ENCODE results near the gene NMNAT3.

Gene NMNAT3

GRCh38 chr3:139523718-139524117 lies 154.1 kb downstream of the NMNAT3 start:
- Histone ChIP-seq H3K4me1 (ENCODE audit: insufficient read depth, low read length, severe bottlenecking) (no peaks in the 10 kb centered on the region), H3K9me3 (ENCODE audit: low read length) (no peaks in the 10 kb centered on the region), H4K20me1 (ENCODE audit: insufficient read depth, low read length) (no peaks in the 10 kb centered on the region), H3F3A (ENCODE audit: insufficient read depth, low read length) (no peaks in the 10 kb centered on the region), H2AFZ (ENCODE audit: low read length) (no peak overlapping the region), H3K9me2 (ENCODE audit: low read depth, low read length) (no peaks in the 10 kb centered on the region), H3K27me3 (ENCODE audit: insufficient read depth, low read length) (no peaks in the 10 kb centered on the region), H3K79me2 (ENCODE audit: insufficient read depth, low read length) (no peaks in the 10 kb centered on the region), H3K4me3 (ENCODE audit: low read depth, low read length, poor library complexity, severe bottlenecking) (no peak overlapping the region), H3K27ac (ENCODE audit: low read depth, low read length, poor library complexity, severe bottlenecking) (no peak overlapping the region), H3K9ac (ENCODE audit: low read length) (no peak overlapping the region), H3K4me2 (ENCODE audit: low read length) (no peak overlapping the region), H3K36me3 (ENCODE audit: insufficient read depth, low read length) (no peaks in the 10 kb centered on the region)
- TF ChIP-seq, protein P1, sequence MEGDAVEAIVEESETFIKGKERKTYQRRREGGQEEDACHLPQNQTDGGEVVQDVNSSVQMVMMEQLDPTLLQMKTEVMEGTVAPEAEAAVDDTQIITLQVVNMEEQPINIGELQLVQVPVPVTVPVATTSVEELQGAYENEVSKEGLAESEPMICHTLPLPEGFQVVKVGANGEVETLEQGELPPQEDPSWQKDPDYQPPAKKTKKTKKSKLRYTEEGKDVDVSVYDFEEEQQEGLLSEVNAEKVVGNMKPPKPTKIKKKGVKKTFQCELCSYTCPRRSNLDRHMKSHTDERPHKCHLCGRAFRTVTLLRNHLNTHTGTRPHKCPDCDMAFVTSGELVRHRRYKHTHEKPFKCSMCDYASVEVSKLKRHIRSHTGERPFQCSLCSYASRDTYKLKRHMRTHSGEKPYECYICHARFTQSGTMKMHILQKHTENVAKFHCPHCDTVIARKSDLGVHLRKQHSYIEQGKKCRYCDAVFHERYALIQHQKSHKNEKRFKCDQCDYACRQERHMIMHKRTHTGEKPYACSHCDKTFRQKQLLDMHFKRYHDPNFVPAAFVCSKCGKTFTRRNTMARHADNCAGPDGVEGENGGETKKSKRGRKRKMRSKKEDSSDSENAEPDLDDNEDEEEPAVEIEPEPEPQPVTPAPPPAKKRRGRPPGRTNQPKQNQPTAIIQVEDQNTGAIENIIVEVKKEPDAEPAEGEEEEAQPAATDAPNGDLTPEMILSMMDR (IDR thresholded peaks at IDR 0.05; ENCODE audit: low read length) = no peak
- no peak for TF ChIP-seq EZH2 (IDR thresholded peaks at IDR 0.05; ENCODE audit: borderline replicate concordance, low read length)

DNA sequence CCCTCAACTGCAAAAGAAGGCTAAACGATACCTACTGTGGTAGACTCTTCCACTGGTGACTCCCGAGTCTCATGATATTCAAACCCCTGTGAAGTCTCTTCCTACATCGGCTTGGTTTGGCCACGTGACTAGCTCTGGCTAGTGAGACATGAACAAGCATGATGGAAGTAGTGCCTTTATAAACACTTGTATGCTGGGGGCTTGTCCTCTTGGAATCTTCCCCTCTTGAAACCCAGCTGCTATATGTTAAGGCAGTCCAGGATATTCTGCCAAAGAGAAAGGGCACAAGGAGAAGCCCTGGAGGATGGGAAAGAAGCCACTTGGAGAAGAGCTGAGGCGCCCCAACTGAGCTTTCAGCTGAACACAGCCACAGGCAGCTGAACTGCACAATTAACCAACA lies 154.6 kb downstream of the NMNAT3 start:
- Histone ChIP-seq H3K9ac (ENCODE audit: low read length) (no peak overlapping the region), H3K9me3 (ENCODE audit: low read length) (no peaks in the 10 kb centered on the region), H3K4me1 (ENCODE audit: insufficient read depth, low read length, severe bottlenecking) (no peaks in the 10 kb centered on the region), H3K36me3 (ENCODE audit: insufficient read depth, low read length) (no peaks in the 10 kb centered on the region), H2AFZ (ENCODE audit: low read length) (no peak overlapping the region), H3K27me3 (ENCODE audit: insufficient read depth, low read length) (no peaks in the 10 kb centered on the region), H3K27ac (ENCODE audit: low read depth, low read length, poor library complexity, severe bottlenecking) (no peak overlapping the region), H3K9me2 (ENCODE audit: low read depth, low read length) (no peaks in the 10 kb centered on the region), H3K4me3 (ENCODE audit: low read depth, low read length, poor library complexity, severe bottlenecking) (no peak overlapping the region), H4K20me1 (ENCODE audit: insufficient read depth, low read length) (no peaks in the 10 kb centered on the region), H3F3A (ENCODE audit: insufficient read depth, low read length) (no peaks in the 10 kb centered on the region), H3K79me2 (ENCODE audit: insufficient read depth, low read length) (no peaks in the 10 kb centered on the region), H3K4me2 (ENCODE audit: low read length) (no peak overlapping the region)
- TF ChIP-seq, protein P1 (IDR thresholded peaks at IDR 0.05; ENCODE audit: low read length) = no peak
- TF ChIP-seq EZH2 (IDR thresholded peaks at IDR 0.05; ENCODE audit: borderline replicate concordance, low read length) = no peak

DNA sequence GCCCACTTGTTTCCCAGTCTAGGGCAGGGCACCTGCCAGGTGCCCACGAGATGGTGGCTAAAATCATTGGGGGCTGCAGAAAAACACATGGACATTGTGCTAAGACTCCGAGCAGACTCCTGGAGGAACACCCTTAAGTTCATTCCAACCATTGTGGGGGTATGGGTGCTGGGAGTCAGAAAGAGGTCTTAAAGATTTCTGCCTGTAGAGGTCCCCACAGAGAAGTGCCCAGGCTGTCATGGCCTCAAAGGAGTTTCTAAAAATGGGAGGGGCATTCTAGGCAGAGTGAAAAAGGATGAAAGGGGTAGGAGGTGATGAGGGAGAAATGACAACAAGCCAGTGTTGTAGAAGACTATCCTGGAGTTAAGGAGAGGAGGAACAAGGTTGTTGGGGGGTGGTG lies 155.4 kb downstream of the NMNAT3 start:
- H3F3A ChIP-seq (ENCODE audit: insufficient read depth, low read length) = no peaks in the 10 kb centered on the region
- H3K9me2 ChIP-seq (ENCODE audit: low read depth, low read length) = no peaks in the 10 kb centered on the region
- H4K20me1 ChIP-seq (ENCODE audit: insufficient read depth, low read length) = no peaks in the 10 kb centered on the region
- H3K27me3 ChIP-seq (ENCODE audit: insufficient read depth, low read length) = no peaks in the 10 kb centered on the region
- H3K9me3 ChIP-seq (ENCODE audit: low read length) = no peaks in the 10 kb centered on the region
- no peaks in the 10 kb centered on the region for H3K36me3 ChIP-seq (ENCODE audit: insufficient read depth, low read length)
- no peaks in the 10 kb centered on the region for H3K4me1 ChIP-seq (ENCODE audit: insufficient read depth, low read length, severe bottlenecking)
- TF ChIP-seq, protein P1 (IDR thresholded peaks at IDR 0.05; ENCODE audit: low read length) = peak; percentile 31; the same call in 1 of the 2 replicates
- TF ChIP-seq EZH2 (IDR thresholded peaks at IDR 0.05; ENCODE audit: borderline replicate concordance, low read length) = no peak
- H3K27ac ChIP-seq (ENCODE audit: low read depth, low read length, poor library complexity, severe bottlenecking) = no peak overlapping the region
- H3K4me2 ChIP-seq (ENCODE audit: low read length) = no peak overlapping the region
- H3K4me3 ChIP-seq (ENCODE audit: low read depth, low read length, poor library complexity, severe bottlenecking) = no peak overlapping the region
- H2AFZ ChIP-seq (ENCODE audit: low read length) = no peak overlapping the region
- no peaks in the 10 kb centered on the region for H3K79me2 ChIP-seq (ENCODE audit: insufficient read depth, low read length)
- no peak overlapping the region for H3K9ac ChIP-seq (ENCODE audit: low read length)

All from OCI-LY1 (cell line).